ENCODE results near the gene SAMD1. TPM values are rescaled to one million over a fixed set of nuclear protein-coding genes. Genes with fewer than 3 reads are reported as not detected.
"Not testable (repeated sequence)": the region's sequence is repeated elsewhere in the genome, so short reads cannot be mapped to it uniquely, and the experiment has no call there.

SAMD1 gene
- total RNA-seq, 1 experiment from 2014 or later, result 47.1 TPM

DNA sequence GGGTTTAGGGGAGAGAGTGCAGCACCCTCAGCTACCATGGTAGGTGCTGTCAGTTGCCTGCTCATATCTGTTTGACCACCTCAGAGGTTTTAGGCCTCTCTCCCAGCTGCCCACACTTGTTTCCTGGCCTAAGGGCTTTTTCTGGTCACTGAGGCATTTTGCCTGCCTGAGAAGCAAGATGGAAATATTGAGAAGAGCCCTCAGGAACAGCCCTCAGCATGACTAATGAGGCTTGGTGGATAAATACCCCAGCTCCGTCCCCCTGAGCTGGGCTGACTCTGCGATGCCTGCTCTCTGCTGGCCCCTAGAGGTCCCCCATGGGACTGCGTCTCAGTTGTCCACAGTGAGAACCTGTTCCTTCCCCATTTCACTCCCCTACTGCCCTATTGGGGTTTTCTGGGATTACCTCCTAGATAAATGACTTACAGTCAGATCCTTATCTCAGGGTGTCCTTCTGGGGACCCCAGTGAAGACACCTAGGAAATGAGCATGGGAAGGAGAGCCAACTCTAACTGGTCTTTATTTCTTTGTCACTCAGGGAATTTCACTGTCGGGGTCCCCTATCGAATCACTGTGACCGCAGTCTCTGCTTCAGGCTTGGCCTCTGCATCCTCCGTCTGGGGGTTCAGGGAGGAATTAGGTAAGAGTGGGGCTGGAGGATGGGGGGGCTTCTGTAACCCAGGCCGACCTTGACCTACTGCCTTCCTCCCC lies 42.0 kb downstream of the SAMD1 start:
- Histone ChIP-seq H3K36me3 (ENCODE audit: control insufficient read depth, insufficient read depth, low read length) (no peaks in the 10 kb centered on the region), H3K4me3 (ENCODE audit: low read depth, low read length) (no peak overlapping the region), H3K27me3 (replicated peaks; ENCODE audit: control insufficient read depth, insufficient read depth, low read length) (no peaks in the 10 kb centered on the region), H3K4me1 (no peaks in the 10 kb centered on the region), H3K9me3 (peaks cover 6% of the 10 kb centered on the region; the same call in 1 of the 2 replicates)
- intact Hi-C loops (cut with micrococcal nuclease; ENCODE audit: unreplicated experiment), result no loop called here
- Mint-ChIP-seq H3K27ac (ENCODE audit: unreplicated experiment) (no peak overlapping the region), H3K27me3 (ENCODE audit: insufficient read depth, unreplicated experiment) (no peaks in the 10 kb centered on the region), H3K4me3 (ENCODE audit: unreplicated experiment) (no peak overlapping the region), H3K4me1 (ENCODE audit: low read depth, unreplicated experiment) (no peaks in the 10 kb centered on the region), H3K9me3 (ENCODE audit: unreplicated experiment) (no peaks in the 10 kb centered on the region), H3K36me3 (ENCODE audit: insufficient read depth, unreplicated experiment) (peaks cover 7% of the 10 kb centered on the region)
- ChIA-PET CTCF (interaction anchor here (1.4 kb wide), 1 partner anchor 17 kb away, joined by 5 read pairs; the partner anchor contains the start of gene IL27RA), POLR2A (no interaction called here)
- BruUV-seq (replicated peaks), result no TSS peak
- TF ChIP-seq, protein P1, sequence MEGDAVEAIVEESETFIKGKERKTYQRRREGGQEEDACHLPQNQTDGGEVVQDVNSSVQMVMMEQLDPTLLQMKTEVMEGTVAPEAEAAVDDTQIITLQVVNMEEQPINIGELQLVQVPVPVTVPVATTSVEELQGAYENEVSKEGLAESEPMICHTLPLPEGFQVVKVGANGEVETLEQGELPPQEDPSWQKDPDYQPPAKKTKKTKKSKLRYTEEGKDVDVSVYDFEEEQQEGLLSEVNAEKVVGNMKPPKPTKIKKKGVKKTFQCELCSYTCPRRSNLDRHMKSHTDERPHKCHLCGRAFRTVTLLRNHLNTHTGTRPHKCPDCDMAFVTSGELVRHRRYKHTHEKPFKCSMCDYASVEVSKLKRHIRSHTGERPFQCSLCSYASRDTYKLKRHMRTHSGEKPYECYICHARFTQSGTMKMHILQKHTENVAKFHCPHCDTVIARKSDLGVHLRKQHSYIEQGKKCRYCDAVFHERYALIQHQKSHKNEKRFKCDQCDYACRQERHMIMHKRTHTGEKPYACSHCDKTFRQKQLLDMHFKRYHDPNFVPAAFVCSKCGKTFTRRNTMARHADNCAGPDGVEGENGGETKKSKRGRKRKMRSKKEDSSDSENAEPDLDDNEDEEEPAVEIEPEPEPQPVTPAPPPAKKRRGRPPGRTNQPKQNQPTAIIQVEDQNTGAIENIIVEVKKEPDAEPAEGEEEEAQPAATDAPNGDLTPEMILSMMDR (IDR thresholded peaks at IDR 0.05; ENCODE audit: insufficient read depth in 1 of 2, low read depth in 1 of 2, low read length in 1 of 2, severe bottlenecking in 1 of 2, unreplicated experiment in 1 of 2), result peak; percentile 67 to 76
- peak in 1 of 2 experiments; percentile 71 for DNase-seq

GRCh38 chr19:14047866-14048265 lies 42.7 kb downstream of the SAMD1 start:
- H3K4me1 ChIP-seq; H3K4me3 Mint-ChIP-seq (ENCODE audit: unreplicated experiment); H3K27me3 Mint-ChIP-seq (ENCODE audit: insufficient read depth, unreplicated experiment); POLR2A ChIA-PET; H3K4me1 Mint-ChIP-seq (ENCODE audit: low read depth, unreplicated experiment); H3K27ac Mint-ChIP-seq (ENCODE audit: unreplicated experiment); H3K9me3 Mint-ChIP-seq (ENCODE audit: unreplicated experiment); H3K9me3 ChIP-seq; H3K36me3 Mint-ChIP-seq (ENCODE audit: insufficient read depth, unreplicated experiment); H3K27me3 ChIP-seq (replicated peaks; ENCODE audit: control insufficient read depth, insufficient read depth, low read length); intact Hi-C loops (cut with micrococcal nuclease; ENCODE audit: unreplicated experiment); H3K36me3 ChIP-seq (ENCODE audit: control insufficient read depth, insufficient read depth, low read length); DNase-seq; H3K4me3 ChIP-seq (ENCODE audit: low read depth, low read length); BruUV-seq (replicated peaks): not testable (repeated sequence)
- CTCF ChIA-PET, result interaction anchor here (0.6 to 1.4 kb wide), 3 partner anchors 16 to 34 kb away, joined by 4 to 7 read pairs (median 5); partner anchors contain the start of gene IL27RA

DNA sequence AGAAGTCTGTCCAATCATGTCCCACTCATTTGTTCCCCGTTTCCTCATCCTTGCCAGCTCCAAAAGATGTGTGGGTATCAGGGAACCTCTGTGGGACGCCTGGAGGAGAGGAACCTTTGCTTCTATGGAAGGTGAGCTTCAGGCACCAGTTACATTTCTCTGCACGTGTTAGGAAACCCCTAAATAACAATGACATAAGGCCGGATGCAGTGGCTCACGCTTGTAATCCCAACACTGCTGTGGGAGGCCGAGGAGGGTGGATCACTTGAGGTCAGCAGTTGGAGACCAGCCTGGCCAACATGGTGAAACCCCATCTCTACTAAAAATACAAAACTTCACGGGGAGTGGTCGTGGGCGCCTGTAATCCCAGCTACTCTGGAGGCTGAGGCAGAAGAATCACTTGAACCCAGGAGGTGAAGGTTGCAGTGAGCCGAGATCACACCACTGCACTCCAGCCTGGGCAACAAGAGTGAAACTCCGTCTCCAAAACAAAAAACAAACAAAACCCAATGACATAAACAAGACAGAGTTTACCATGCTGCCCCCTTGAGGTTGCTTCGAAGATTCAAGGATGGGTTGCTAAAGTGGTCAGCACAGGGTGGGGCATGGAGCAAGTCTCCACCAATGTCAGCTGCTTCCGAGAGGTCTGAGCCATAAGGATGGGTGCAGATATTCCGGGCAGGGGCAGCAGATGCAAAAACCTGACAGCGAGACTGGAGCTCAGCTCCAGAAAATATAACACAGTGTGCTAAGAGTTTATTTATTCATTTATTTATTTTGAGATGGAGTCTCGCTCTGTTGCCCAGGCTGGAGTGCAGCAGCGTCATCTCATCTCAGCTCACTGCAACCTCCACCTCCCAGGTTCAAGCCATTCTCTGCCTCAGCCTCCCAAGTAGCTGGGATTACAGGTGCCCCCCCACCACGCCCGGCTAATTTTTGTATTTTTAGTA lies 47.6 kb downstream of the SAMD1 start:
- H3K36me3 ChIP-seq (ENCODE audit: control insufficient read depth, insufficient read depth, low read length); H3K9me3 Mint-ChIP-seq (ENCODE audit: unreplicated experiment); H3K4me3 ChIP-seq (ENCODE audit: low read depth, low read length); H3K9me3 ChIP-seq; POLR2A ChIA-PET; H3K4me3 Mint-ChIP-seq (ENCODE audit: unreplicated experiment); H3K36me3 Mint-ChIP-seq (ENCODE audit: insufficient read depth, unreplicated experiment); H3K4me1 Mint-ChIP-seq (ENCODE audit: low read depth, unreplicated experiment); H3K27me3 ChIP-seq (replicated peaks; ENCODE audit: control insufficient read depth, insufficient read depth, low read length); H3K27me3 Mint-ChIP-seq (ENCODE audit: insufficient read depth, unreplicated experiment); H3K4me1 ChIP-seq; intact Hi-C loops (cut with micrococcal nuclease; ENCODE audit: unreplicated experiment); BruUV-seq (replicated peaks): not testable (repeated sequence)
- H3K27ac Mint-ChIP-seq (ENCODE audit: unreplicated experiment), result peak overlapping the region; percentile 42
- CTCF ChIA-PET, result interaction anchor here (1.1 kb wide), 1 partner anchor 132 kb away, joined by 3 read pairs; no protein-coding TSS in a partner anchor
- peak in 1 of 2 experiments; percentile 50 for DNase-seq
- TF ChIP-seq, protein P1 (IDR thresholded peaks at IDR 0.05; ENCODE audit: insufficient read depth in 1 of 2, low read depth in 1 of 2, low read length in 1 of 2, severe bottlenecking in 1 of 2, unreplicated experiment in 1 of 2), result peak; percentile 23 to 32
